Fibroblast of skin of left quadriceps (primary cell): Measurements from ENCODE around the gene CRTC3.
"Not testable (repeated sequence)": the region's sequence is repeated elsewhere in the genome, so short reads cannot be mapped to it uniquely, and the experiment has no call there.

Experiments
- DNase-seq, 2 experiments: peaks; one replicate each; pipeline ENCODE4 v3.0.0-alpha.2; 2013; ENCODE audit warnings: low read depth in 2 of 2

CRTC3 gene

GRCh38 chr15:90620379-90621067 lies 90.8 kb downstream of the CRTC3 start:
- DNase-seq = no peak

DNA sequence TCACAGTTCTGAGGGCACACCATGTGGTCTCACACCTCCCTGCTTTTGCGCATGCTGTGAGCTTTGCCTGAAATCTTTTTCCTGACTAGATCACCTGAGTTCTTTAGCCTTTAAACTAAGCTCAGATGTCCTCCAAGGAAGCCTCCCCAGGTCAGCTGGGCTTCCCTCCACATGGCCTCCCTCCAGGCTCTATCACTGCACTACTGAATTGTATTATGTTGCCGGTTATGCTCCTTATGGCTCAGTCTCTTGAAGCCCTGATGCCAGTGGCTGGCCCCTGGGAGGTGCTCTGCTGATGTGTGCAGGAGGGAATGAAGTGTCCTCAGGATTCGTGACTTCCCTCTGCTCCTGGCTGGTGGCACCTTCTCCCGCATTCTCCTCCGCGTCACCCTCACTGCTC lies 94.1 kb downstream of the CRTC3 start:
- no peak for DNase-seq

GRCh38 chr15:90624278-90624981 lies 94.7 kb downstream of the CRTC3 start:
- peak in 1 of 2 experiments; percentile 8 for DNase-seq

- DNase-seq = no peak
These were observed 95.3 kb downstream of the CRTC3 start for GRCh38 chr15:90625037-90625436.

DNA sequence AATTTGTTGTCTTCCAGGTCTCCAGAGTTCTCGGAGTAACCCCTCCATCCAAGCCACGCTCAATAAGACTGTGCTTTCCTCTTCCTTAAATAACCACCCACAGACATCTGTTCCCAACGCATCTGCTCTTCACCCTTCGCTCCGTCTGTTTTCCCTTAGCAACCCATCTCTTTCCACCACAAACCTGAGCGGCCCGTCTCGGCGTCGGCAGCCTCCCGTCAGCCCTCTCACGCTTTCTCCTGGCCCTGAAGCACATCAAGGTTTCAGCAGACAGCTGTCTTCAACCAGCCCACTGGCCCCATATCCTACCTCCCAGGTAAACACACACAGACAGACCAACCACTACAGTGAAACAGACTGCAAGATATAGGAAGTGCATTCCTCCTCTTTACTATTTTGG lies 99.5 kb downstream of the CRTC3 start:
- DNase-seq = no peak

GRCh38 chr15:90633360-90633759 lies 103.6 kb downstream of the CRTC3 start:
- DNase-seq = no peak

- not testable (repeated sequence) for DNase-seq
These were observed 107.3 kb downstream of the CRTC3 start for GRCh38 chr15:90636993-90637392.

GRCh38 chr15:90637693-90638092 lies 108.0 kb downstream of the CRTC3 start:
- no peak for DNase-seq

DNA sequence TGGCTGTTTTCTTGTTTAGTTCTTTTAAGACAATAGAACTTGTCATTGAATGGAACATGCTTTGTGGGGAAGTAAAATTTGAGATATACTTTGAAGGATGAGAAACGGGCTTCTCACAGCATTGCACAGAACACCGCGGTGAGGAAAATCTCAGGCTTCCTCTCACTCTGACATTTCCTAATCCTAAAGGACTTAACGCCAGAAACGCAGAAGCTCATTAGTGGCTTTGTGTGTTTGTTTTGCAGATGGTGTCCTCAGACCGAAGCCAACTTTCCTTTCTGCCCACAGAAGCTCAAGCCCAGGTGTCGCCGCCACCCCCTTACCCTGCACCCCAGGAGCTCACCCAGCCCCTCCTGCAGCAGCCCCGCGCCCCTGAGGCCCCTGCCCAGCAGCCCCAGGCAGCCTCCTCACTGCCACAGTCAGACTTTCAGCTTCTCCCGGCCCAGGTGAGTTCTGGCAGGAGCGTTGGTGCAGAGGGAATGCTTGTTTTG lies 108.5 kb downstream of the CRTC3 start:
- DNase-seq = no peak

DNA sequence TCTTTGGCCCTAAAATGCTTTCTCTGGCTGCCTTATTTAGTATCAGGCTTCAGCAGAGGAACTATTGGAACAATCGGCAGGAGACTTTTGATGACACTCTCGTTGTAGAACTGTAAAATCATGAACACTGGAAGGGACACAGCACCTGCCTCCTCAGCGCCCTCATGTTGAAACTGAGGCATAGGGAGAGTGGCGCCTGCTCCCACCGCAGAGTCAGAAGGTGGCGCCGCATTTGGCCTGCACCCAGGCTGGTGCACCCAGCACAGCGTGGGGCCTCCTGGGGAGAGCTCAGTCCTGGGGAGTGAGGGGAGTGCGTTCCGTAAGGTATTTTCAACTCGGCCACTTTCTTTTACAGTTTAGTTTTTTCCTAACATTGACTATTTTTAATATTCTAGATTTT lies 109.2 kb downstream of the CRTC3 start:
- DNase-seq = no peak

DNA sequence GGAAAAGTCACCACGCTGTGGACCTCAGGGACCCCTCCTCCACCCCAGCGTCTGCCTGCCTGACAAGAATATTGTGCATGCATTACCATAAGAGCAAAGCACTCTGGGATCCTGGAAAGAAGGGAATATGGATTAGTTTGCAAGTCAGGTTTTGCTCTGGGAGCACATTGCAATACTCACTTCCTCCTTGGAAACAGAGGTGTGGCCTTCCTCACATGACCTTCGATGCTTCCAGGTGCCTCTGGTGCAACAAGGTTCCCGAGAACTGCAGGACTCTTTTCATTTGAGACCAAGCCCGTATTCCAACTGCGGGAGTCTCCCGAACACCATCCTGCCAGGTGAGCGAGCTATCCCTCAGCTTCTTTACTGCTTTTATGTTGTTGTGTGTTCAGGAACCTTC lies 111.1 kb downstream of the CRTC3 start:
- no peak for DNase-seq

GRCh38 chr15:90641581-90642463 lies 112.1 kb downstream of the CRTC3 start:
- DNase-seq = no peak

DNA sequence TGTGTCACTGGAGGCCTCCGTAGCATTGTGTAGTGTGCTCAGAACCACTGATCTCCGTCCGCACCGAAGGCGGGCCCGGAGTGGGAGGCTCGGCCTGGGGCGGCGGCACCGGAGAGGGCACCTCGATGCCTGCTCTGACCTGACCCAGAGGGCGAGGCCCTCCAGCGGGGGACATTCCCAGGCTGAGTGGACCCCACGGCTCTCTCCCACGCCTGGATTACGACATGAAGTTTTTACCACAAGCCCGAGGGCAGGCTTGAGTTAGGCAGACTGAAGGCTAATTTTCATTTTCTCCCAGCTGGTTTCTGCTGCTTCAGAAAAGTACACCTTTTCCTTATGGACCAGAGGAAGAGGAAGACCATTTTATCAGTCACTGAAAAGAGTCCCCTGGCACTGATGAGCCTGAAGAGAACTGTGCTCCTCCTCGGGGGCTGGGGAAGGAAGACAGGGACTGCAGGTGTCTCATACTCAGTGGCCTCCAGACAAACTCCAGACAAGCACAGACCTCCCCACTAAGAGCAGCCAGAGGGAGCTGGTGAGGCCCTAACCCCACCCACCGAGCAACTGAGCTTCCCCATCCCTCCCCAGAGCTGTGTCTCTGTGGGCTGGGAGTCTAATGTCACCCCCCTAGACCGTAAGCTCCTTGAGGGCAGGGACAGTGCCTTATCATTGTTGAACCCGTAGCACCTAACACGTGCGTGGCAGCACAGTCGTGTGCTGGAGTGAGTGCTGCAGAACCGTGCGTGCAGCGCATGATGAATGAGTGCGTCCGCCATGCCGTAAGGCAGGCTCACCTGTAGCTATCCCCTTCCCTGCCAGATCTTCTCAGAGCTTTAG lies 113.0 kb downstream of the CRTC3 start:
- DNase-seq = no peak

- no peak for DNase-seq
These were observed 113.5 kb downstream of the CRTC3 start for GRCh38 chr15:90643301-90643632.

DNA sequence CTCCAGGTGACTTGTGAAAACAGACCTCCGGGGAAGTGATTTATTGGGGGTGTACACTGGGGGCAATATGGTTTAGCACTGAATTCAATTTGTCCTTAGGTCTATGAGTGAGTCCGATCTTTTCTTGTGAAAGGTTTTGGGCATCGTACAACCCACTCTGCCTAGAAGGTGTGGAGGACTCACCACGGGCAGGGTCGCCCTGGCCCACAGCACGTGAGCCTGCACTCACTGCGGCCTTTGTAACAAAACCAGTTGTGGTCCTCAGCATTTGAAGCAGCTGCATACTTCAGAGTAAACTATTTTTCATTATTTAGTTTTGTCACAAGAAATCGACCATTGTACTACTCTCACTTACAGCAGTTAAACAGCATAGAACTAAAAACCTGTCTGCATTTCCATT lies 114.8 kb downstream of the CRTC3 start:
- DNase-seq = no peak

GRCh38 chr15:90644952-90645725 lies 115.4 kb downstream of the CRTC3 start:
- DNase-seq = no peak

DNA sequence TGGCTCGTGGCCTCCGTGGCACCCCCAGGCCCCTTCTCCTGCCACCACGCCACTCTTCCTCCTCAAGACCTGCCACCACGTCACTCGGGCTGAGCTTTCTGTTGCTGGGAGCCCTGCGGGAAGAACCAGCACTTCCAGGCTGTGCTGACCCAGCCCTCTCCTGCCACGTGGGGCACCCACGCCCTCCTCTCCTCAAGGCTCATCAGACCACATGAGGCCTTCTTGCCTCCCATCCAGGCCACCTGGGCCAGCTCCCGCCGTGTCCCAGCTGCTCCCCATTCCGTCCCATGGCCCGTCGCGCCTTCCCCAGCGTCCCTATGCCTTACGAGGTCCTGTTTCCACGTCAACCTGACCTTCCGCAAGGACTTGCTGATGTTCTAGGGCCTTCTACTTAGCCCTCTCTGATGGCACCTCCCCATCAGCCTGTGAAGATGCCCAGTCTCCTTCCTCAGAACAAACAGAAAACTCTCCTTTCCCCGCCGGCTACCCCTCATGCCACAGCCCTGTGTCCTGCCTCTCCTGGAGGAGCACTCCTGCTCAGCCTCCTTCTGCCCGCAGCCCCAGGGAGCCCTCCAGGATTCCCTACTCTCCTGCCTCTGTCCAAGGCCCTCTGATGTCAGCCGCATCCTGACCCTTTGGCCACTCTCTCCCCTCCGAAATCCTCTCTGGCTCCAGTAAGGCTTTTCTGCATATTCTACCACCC lies 116.3 kb downstream of the CRTC3 start:
- no peak for DNase-seq

DNA sequence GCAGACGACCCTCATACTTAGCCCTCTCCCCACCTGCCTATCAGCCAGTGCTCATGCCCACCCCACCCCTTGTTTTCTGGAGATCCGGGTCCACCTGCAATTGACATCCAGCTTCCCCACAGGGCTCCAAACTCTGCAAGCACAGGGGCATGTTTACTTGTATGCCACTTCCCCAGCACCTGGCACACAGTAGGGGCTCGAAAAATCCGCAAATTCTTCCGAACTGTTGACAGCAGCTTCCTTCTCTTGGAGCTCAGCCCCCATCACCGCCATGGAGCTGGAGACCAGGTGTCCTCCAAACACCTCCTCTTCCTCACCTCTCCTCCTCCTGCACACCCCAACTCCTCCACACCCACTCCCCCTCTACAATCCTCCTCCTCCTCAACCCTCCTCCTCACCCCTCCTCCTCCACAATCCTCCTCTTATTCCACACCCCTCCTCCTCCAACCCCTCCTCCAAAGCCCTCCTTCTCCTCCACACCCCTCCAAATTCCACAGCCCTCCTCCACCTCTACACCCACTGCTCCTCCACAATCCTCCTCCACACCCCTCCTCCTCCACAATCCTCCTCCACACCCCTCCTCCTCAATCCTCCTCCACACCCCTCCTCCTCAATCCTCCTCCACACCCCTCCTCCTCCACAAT lies 117.1 kb downstream of the CRTC3 start:
- DNase-seq = no peak

DNA sequence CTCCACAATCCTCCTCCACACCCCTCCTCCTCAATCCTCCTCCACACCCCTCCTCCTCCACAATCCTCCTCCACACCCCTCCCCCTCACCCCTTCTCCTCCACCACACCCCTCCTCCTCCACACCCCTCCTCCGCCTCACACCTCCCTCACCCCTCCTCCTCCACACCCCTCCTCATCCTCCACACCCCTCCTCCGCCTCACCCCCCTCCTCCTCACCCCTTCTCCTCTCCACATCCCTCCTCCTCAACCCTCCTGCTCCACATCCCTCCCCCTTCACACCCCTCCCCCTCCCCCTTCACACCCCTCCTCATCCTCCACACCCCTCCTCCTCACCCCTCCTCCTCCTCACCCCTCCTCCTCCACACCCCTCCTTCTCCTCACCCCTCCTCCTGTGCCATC lies 117.6 kb downstream of the CRTC3 start:
- DNase-seq = no peak
